Measurements from ENCODE around the gene NRM.
"Not testable (repeated sequence)": the region's sequence is repeated elsewhere in the genome, so short reads cannot be mapped to it uniquely, and the experiment has no call there.

NRM gene

DNA sequence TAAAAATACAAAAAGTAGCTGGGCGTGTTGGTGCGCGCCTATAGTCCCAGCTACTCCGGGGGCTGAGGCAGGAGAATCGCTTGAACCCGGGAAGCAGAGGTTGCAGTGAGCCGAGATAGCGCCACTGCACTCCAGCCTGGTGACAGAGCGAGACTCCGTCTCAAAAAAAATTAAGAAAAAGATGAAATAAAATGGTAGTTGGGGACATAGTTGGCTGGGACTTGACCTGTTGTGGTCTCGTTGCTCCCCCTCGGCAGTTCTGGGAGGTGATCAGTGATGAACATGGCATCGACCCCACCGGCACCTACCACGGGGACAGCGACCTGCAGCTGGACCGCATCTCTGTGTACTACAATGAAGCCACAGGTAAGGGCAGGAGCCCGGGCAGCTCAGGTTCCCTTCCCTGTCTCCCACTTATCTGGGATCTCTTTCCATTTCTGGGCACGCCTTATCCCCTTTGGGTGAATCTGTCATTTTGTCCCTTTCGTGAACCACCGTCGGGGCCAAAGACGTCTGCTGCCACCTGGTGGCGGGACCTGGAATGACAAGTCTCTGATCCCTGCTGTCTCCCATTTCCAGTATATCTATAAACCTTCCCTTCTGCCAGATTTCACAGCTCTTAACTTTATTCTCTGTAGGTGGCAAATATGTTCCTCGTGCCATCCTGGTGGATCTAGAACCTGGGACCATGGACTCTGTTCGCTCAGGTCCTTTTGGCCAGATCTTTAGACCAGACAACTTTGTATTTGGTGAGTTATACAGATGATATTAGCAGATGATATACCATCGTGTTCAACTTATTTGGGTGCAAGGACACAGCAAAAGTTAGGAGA, 31.7 kb upstream of the NRM start:
- H3K4me3 ChIP-seq (ENCODE audit: control insufficient read depth, low read depth, low read length) = peak overlapping the region; percentile 94
- DNase-seq (ENCODE audit: low read depth) = peak; percentile 76
- TF ChIP-seq, protein P1, sequence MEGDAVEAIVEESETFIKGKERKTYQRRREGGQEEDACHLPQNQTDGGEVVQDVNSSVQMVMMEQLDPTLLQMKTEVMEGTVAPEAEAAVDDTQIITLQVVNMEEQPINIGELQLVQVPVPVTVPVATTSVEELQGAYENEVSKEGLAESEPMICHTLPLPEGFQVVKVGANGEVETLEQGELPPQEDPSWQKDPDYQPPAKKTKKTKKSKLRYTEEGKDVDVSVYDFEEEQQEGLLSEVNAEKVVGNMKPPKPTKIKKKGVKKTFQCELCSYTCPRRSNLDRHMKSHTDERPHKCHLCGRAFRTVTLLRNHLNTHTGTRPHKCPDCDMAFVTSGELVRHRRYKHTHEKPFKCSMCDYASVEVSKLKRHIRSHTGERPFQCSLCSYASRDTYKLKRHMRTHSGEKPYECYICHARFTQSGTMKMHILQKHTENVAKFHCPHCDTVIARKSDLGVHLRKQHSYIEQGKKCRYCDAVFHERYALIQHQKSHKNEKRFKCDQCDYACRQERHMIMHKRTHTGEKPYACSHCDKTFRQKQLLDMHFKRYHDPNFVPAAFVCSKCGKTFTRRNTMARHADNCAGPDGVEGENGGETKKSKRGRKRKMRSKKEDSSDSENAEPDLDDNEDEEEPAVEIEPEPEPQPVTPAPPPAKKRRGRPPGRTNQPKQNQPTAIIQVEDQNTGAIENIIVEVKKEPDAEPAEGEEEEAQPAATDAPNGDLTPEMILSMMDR (conservative IDR thresholded peaks at IDR 0.05; ENCODE audit: control insufficient read depth, insufficient read depth, low read depth, low read length) = peak; percentile 85

DNA sequence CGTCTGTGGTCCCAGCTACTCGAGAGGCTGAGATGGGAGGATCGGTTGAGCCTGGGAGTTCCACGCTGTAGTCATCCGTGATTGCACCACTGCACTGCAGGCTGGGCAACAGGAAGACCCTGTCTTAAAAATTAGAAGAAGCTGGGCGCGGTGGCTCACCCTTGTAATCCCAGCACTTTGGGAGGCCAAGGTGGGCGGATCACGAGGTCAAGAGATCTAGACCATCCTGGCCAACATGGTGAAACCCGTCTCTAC, 31.2 kb upstream of the NRM start:
- peak; percentile 57 for DNase-seq (ENCODE audit: low read depth)
- H3K4me3 ChIP-seq (ENCODE audit: control insufficient read depth, low read depth, low read length) = peak overlapping the region; percentile 94

DNA sequence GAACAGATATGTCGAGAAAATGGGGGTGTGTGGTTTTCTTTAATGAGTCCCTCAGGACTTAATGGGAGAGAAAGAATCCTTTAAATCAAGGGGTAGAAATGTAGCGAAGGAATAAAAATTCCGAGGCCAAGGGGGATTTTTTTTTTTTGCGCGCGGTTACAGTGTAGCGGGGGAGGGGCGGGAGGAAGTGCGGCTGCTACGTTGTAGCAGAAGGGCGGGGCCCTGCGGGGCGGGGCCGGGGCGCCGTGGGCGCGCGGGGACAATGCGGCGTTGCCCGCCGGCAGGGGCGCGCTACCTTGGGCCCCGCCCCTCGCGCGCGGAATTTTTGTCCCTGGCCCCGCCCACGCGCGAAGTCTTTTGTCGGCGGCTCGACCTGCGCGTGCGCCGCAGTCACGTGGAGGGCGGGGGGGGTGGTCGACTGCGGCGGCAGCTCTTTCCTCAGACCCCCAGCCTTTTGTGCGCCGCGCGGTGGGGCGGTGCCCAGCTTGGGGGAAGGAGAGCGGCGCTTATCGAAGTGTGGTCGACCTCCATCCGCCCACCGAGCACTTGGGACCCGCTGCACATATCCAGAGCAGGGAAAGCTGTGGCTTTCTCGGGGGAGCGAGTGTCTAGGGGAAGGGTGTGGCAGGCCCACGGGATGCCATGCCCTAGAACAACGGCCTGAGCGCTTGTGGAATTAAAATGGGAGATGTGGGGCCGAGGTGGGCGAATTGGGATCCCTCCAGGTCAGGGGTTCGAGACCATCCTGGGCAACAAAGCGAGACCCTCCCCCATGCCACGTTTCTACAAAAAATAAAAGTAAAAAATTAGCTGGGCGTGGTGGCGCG, 30.6 kb upstream of the NRM start:
- DNase-seq (ENCODE audit: low read depth) = peak; percentile 83
- H3K4me3 ChIP-seq (ENCODE audit: control insufficient read depth, low read depth, low read length) = peak overlapping the region; percentile 100
- TF ChIP-seq, protein P1 (conservative IDR thresholded peaks at IDR 0.05; ENCODE audit: control insufficient read depth, insufficient read depth, low read depth, low read length) = no peak

DNA sequence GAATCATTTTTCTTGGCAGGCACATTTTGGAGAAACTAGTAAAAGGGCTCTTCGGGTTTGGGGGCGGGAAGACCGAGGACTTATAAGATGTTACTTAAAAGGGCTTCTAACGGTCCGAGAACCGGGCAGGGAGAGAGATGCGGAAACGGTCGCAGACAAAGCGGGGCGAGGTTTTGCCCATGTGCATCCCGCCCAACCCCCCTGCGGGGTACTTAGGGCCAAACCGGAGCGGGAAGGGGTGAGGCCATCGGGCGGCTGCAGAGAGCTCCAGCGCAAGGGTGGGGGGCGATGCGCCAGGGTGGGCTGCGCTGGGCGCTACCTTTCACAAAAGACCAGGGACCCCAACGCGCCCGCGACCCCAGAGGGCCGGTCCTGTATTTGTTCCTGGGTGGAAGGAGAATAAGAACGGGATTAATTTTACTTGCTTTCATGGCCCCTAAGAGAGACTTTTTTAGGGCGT, 30.0 kb upstream of the NRM start:
- TF ChIP-seq, protein P1 (conservative IDR thresholded peaks at IDR 0.05; ENCODE audit: control insufficient read depth, insufficient read depth, low read depth, low read length) = no peak
- peak overlapping the region; percentile 100 for H3K4me3 ChIP-seq (ENCODE audit: control insufficient read depth, low read depth, low read length)
- DNase-seq (ENCODE audit: low read depth) = peak; percentile 45

DNA sequence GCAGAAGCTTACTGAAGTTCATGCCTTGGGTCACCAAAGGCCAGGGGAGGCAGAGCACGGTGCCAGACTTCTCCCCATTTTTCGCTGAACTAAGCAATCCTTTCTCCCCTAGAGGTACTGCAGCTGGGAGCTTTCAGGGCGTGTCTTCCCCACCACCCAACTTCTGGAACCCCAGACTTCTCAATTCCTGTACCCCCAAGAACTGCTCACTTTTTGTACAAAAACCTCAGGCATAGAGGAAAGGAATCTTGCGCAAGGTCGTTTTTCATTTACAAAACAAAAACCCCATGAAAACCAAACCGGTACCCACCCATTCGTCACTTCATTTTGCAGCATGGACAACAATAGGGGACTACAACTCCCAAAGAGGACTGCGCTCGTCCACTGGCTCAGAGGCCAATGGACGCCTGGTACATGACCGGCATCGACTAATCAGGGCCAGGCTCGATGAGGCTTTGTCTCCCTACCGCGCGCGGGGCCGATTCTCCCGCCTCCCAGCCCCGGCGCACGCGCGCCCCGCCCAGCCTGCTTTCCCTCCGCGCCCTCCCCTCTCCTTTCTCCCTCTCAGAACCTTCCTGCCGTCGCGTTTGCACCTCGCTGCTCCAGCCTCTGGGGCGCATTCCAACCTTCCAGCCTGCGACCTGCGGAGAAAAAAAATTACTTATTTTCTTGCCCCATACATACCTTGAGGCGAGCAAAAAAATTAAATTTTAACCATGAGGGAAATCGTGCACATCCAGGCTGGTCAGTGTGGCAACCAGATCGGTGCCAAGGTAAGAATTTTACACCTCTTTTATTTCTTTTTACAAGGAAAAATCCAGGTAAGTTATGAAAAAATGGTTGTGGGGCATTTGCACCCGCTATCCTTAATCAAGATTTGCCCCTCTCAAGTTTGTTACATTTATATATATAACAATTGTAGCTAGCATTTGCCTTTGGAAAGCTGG, 29.3 kb upstream of the NRM start, which contains the start of gene TUBB:
Gene TUBB, plus strand, starts transcription at position 562 of the 947 bp plus-strand sequence. Its CDS starts 155 bp downstream, at position 717.
- DNase-seq (ENCODE audit: low read depth) = peak; percentile 97
- TF ChIP-seq, protein P1 (conservative IDR thresholded peaks at IDR 0.05; ENCODE audit: control insufficient read depth, insufficient read depth, low read depth, low read length) = no peak

DNA sequence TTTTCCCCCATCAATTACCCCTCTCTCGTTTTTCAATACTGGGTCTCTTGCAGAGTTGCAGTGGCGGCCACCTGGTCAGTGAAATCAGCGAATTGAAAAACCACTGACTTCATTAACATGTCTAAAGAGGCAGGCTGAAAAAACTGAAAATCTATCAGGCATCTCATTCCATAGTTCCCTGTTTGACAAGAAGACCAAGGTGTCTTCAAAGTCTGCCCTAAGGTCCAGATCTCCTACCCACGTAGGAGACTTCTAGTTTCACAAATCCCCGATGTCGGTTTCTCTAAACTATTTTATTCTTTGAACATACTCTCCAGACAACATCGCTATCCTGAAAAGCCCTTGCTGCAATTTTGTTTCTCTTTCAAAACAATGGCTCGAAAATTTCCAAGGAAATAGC, 28.6 kb upstream of the NRM start:
- TF ChIP-seq, protein P1 (conservative IDR thresholded peaks at IDR 0.05; ENCODE audit: control insufficient read depth, insufficient read depth, low read depth, low read length) = no peak
- H3K4me3 ChIP-seq (ENCODE audit: control insufficient read depth, low read depth, low read length) = peak overlapping the region; percentile 100
- DNase-seq (ENCODE audit: low read depth) = no peak

More for the DNA sequence above, 29.3 kb upstream of the NRM start, which contains the start of gene TUBB:
- H3K4me3 ChIP-seq (ENCODE audit: control insufficient read depth, low read depth, low read length) = peak within 1 kb of the TSS; percentile 100

DNA sequence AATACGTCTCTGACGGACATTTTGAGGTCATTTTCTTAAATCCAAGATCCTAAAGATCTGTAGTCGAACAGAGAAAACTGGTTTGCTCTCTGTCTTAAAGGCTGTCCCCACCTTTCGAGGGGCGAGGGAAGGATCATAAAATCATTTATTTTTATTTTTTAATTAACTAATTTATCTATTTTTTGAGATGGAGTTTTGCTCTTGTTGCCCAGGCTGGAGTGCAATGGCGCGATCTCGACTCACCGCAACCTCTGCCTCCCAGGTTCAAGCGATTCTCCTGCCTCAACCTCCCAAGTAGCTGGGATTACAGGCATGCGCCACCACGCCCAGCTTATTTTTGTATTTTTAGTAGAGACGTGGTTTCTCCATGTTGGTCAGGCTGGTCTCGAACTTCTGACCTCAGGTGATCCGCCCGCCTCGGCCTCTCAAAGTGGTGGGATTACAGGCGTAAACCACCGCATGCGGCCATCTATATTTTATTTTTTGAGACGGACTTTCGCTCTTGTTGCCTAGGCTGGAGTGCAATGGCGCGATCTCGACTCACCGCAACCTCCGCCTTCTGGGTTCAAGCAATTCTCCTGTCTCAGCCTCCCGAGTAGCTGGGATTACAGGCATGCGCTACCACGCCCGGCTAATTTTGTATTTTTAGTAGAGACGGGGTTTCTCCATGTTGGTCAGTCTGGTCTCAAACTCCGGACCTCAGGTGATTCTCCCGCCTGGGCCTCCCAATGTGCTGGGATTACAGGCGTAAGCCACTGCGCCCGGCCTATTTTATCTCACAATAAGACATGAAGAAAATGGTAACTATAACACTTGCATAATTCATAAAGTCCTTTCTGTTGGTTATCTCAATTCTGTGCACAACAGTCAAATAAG, 27.3 kb upstream of the NRM start:
- not testable (repeated sequence) for DNase-seq (ENCODE audit: low read depth)
- H3K4me3 ChIP-seq (ENCODE audit: control insufficient read depth, low read depth, low read length) = peak overlapping the region; percentile 35

All from fibroblast of mammary gland (primary cell).